Panc1 (cell line): ENCODE measurements around the gene TSNAXIP1. TPM values are rescaled to one million over a fixed set of nuclear protein-coding genes. Genes with fewer than 3 reads are reported as not detected.

Source experiments
- ATAC-seq: fragments of 200-7000 bp; cut with Tn5 transposase; 2 replicates; pipeline ENCODE4 v1.9.1; 2020; ENCODE audit warnings: mild to moderate bottlenecking, moderate library complexity
- BruUV-seq: library from RNA; stranded (reverse); fragments of 400-500 nt; replicated peaks from 2 replicates; lab custom pipeline; 2021; lab: Mats Ljungman, UMichigan
- CTCF ChIA-PET: fragments of 300-600 bp; sonication (Branson Sonifier 250); formaldehyde crosslinking; loops from one replicate; lab custom pipeline; 2022; ENCODE audit warnings: antibody characterized with exemption; lab: Charles Lee
- POLR2A ChIA-PET: fragments of 300-600 bp; sonication (Branson Sonifier 250); formaldehyde crosslinking; loops from one replicate; lab custom pipeline; 2022; ENCODE audit warnings: antibody characterized with exemption; lab: Charles Lee
- DNase-seq: peaks from one replicate; pipeline ENCODE4 v3.0.0-alpha.2; 2010; ENCODE audit warnings: low read depth, low spot score
- H3K27ac ChIP-seq: 2 replicates; pipeline ENCODE4 v1.5.1; 2011; ENCODE audit warnings: mild to moderate bottlenecking, low read length, inconsistent platforms
- H3K27me3 ChIP-seq: fragments of 200-500 bp; sonication (Bioruptor generic); 2 replicates; pipeline ENCODE4 v1.6.0; 2014; ENCODE audit warnings: low read length, inconsistent platforms; ENCODE audit not compliant: control insufficient read depth, insufficient read depth
- H3K36me3 ChIP-seq: fragments of 200-500 bp; sonication (Bioruptor generic); 2 replicates; pipeline ENCODE4 v1.5.1; 2014; ENCODE audit warnings: inconsistent platforms, mild to moderate bottlenecking, low read length, moderate library complexity; ENCODE audit not compliant: control insufficient read depth, insufficient read depth
- H3K4me1 ChIP-seq: 2 replicates; pipeline ENCODE4 v1.5.1; 2011; ENCODE audit warnings: inconsistent platforms, mild to moderate bottlenecking, low read length, moderate library complexity; ENCODE audit not compliant: control insufficient read depth, insufficient read depth
- H3K4me3 ChIP-seq, 2 experiments: 2 replicates each; pipeline ENCODE4 v1.5.1; 2011 to 2012; ENCODE audit warnings: low read depth in 2 of 2, low read length in 2 of 2, mild to moderate bottlenecking in 2 of 2, inconsistent platforms in 1 of 2, moderate library complexity in 1 of 2
- H3K9me3 ChIP-seq: fragments of 200-500 bp; sonication (Bioruptor generic); 2 replicates; pipeline ENCODE4 v1.5.1; 2014; ENCODE audit warnings: low read depth, mild to moderate bottlenecking, inconsistent platforms, low read length, moderate library complexity; ENCODE audit not compliant: control insufficient read depth, insufficient read depth
- POLR2AphosphoS5 ChIP-seq: IDR thresholded peaks from 2 replicates; pipeline ENCODE4 v1.6.1; 2012; ENCODE audit warnings: mild to moderate bottlenecking, low read depth, low read length, moderate library complexity
- SIN3A ChIP-seq: IDR thresholded peaks from 2 replicates; pipeline ENCODE4 v1.6.1; 2012; ENCODE audit warnings: low read depth, mild to moderate bottlenecking, low read length, moderate library complexity, borderline replicate concordance; ENCODE audit not compliant: insufficient read depth
- TCF7L2 ChIP-seq: IDR thresholded peaks from 2 replicates; pipeline ENCODE4 v1.6.1; 2011; ENCODE audit warnings: mild to moderate bottlenecking, low read depth, low read length, inconsistent platforms
- in situ Hi-C: cut with HindIII; loops from 2 replicates; pipeline ENCODE4 v1.10.0; 2016; ENCODE audit warnings: low sequenced_read_pairs, low pct_unique_long_range_greater_than_20kb
- intact Hi-C: fragments of 100-400 bp; cut with micrococcal nuclease; formaldehyde crosslinking; loops from one replicate; pipeline ENCODE4 v1.10.0; 2022; ENCODE audit not compliant: unreplicated experiment
- total RNA-seq: library from RNA; stranded (reverse); gene quantifications from one replicate; pipeline ENCODE4 v1.2.1, GENCODE V29; 2021; ENCODE audit not compliant: unreplicated experiment
- TF ChIP-seq, protein P1 (sequence below): fragments of 450-650 bp; IDR thresholded peaks from 2 replicates; pipeline ENCODE4 v1.5.1; 2017; ENCODE audit warnings: mild to moderate bottlenecking
- TF ChIP-seq, protein P2 (sequence below), 2 experiments: IDR thresholded peaks; 2 replicates each; pipeline ENCODE4 v1.6.1; 2011 to 2012; ENCODE audit warnings: low read depth in 2 of 2, control low read depth in 1 of 2, low read length in 1 of 2, mild to moderate bottlenecking in 1 of 2, moderate library complexity in 1 of 2; ENCODE audit not compliant: insufficient read depth in 1 of 2

TSNAXIP1 gene
- total RNA-seq, 1 experiment from 2014 or later = 1.6 TPM

- Histone ChIP-seq H3K4me3 (no peak overlapping the region), H3K27ac (no peak overlapping the region), H3K4me1 (0 out of 2 replicates have a peak, but pooled peaks cover 2% of the 10 kb centered on the region), H3K9me3 (no peaks in the 10 kb centered on the region), H3K27me3 (no peaks in the 10 kb centered on the region), H3K36me3 (no peaks in the 10 kb centered on the region)
- intact Hi-C loops (no loop called here), in situ Hi-C loops (no loop called here)
- ChIA-PET CTCF (interaction anchor here (0.6 kb wide), 1 partner anchor 35 kb away, joined by 7 read pairs; no protein-coding TSS in a partner anchor), POLR2A (no interaction called here)
- ATAC-seq = no peak
- no TSS peak for BruUV-seq
- TF ChIP-seq TCF7L2 (no peak), POLR2AphosphoS5 (no peak), SIN3A (no peak)
- TF ChIP-seq, protein P1, sequence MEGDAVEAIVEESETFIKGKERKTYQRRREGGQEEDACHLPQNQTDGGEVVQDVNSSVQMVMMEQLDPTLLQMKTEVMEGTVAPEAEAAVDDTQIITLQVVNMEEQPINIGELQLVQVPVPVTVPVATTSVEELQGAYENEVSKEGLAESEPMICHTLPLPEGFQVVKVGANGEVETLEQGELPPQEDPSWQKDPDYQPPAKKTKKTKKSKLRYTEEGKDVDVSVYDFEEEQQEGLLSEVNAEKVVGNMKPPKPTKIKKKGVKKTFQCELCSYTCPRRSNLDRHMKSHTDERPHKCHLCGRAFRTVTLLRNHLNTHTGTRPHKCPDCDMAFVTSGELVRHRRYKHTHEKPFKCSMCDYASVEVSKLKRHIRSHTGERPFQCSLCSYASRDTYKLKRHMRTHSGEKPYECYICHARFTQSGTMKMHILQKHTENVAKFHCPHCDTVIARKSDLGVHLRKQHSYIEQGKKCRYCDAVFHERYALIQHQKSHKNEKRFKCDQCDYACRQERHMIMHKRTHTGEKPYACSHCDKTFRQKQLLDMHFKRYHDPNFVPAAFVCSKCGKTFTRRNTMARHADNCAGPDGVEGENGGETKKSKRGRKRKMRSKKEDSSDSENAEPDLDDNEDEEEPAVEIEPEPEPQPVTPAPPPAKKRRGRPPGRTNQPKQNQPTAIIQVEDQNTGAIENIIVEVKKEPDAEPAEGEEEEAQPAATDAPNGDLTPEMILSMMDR = no peak
- TF ChIP-seq, protein P2, sequence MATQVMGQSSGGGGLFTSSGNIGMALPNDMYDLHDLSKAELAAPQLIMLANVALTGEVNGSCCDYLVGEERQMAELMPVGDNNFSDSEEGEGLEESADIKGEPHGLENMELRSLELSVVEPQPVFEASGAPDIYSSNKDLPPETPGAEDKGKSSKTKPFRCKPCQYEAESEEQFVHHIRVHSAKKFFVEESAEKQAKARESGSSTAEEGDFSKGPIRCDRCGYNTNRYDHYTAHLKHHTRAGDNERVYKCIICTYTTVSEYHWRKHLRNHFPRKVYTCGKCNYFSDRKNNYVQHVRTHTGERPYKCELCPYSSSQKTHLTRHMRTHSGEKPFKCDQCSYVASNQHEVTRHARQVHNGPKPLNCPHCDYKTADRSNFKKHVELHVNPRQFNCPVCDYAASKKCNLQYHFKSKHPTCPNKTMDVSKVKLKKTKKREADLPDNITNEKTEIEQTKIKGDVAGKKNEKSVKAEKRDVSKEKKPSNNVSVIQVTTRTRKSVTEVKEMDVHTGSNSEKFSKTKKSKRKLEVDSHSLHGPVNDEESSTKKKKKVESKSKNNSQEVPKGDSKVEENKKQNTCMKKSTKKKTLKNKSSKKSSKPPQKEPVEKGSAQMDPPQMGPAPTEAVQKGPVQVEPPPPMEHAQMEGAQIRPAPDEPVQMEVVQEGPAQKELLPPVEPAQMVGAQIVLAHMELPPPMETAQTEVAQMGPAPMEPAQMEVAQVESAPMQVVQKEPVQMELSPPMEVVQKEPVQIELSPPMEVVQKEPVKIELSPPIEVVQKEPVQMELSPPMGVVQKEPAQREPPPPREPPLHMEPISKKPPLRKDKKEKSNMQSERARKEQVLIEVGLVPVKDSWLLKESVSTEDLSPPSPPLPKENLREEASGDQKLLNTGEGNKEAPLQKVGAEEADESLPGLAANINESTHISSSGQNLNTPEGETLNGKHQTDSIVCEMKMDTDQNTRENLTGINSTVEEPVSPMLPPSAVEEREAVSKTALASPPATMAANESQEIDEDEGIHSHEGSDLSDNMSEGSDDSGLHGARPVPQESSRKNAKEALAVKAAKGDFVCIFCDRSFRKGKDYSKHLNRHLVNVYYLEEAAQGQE (IDR thresholded peaks at IDR 0.05; ENCODE audit: insufficient read depth in 1 of 2, low read depth in 2 of 2, low read length in 1 of 2) = no peak
- no peak for DNase-seq
These were observed 25.1 kb upstream of the TSNAXIP1 start for GRCh38 chr16:67781565-67781921.

DNA sequence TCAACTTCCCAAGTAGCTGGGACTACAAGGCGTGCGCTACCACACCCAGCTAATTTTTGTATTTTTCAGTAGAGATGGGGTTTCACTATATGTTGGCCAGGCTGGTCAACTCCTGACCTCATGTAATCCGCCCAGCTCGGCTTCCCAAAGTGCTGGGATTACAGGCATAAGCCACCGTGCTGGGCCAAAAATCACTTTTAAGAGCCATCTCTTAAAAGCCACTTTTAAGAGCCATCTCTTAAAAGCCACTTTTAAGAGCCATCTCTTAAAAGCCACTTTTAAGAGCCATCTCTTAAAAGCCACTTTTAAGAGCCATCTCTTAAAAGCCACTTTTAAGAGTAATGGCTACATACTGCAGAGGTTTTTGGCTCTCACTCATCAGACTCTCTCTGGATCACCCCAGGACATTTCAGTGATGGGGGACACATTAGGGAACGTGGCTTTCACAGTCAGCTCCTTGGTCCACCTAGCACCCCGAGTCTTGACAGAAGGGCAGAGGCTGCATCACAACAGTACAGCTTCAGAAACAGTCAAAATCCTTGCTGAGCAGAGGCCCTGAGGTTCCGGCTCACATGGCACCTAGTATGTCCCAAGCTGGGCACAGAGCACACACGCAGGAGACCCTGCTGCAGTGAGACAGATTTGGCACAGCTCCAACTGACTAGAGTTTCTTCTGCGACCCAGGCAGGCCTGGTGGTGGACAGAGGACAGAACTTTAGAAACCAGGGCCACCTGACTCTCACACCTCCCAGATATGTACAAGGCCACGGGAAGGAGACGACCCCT is 23.9 kb upstream of the TSNAXIP1 start:
- ChIA-PET POLR2A (no interaction called here), CTCF (no interaction called here)
- no peaks in the 10 kb centered on the region for H3K27me3 ChIP-seq
- no peaks in the 10 kb centered on the region for H3K9me3 ChIP-seq
- in situ Hi-C loops (no loop called here), intact Hi-C loops (no loop called here)
- no TSS peak for BruUV-seq
- H3K4me3 ChIP-seq = no peak overlapping the region
- DNase-seq (no peak), ATAC-seq (no peak)
- H3K27ac ChIP-seq = no peak overlapping the region
- H3K36me3 ChIP-seq = no peaks in the 10 kb centered on the region
- TF ChIP-seq POLR2AphosphoS5 (no peak), SIN3A (no peak), TCF7L2 (no peak)
- TF ChIP-seq, protein P1 = no peak
- TF ChIP-seq, protein P2 (IDR thresholded peaks at IDR 0.05; ENCODE audit: insufficient read depth in 1 of 2, low read depth in 2 of 2, low read length in 1 of 2) = no peak
- H3K4me1 ChIP-seq = 0 out of 2 replicates have a peak, but pooled peaks cover 2% of the 10 kb centered on the region
